Colon (tissue), 2 donors: Measurements from ENCODE around the gene GKN2.
"Not testable (repeated sequence)": the region's sequence is repeated elsewhere in the genome, so short reads cannot be mapped to it uniquely, and the experiment has no call there.

Experiments
- FAIRE-seq: peaks from 2 replicates; lab custom pipeline; 2012; peaks lifted over from hg19 to GRCh38; lab: Jason Lieb, UNC
- donor health status: control.
- donor health status: control.

Gene GKN2

GRCh38 chr2:68920481-68921170 is 32.1 kb downstream of the GKN2 start:
- no peak for FAIRE-seq

- no peak for FAIRE-seq
Observed at GRCh38 chr2:68918497-68918896, 34.2 kb downstream of the GKN2 start.

GRCh38 chr2:68917034-68917718 is 35.5 kb downstream of the GKN2 start:
- FAIRE-seq = no peak

GRCh38 chr2:68916226-68916625 is 36.5 kb downstream of the GKN2 start:
- FAIRE-seq = no peak

- FAIRE-seq = no peak
Observed at GRCh38 chr2:68915393-68915792, 37.3 kb downstream of the GKN2 start.

- no peak for FAIRE-seq
Observed at GRCh38 chr2:68913359-68913758, 39.3 kb downstream of the GKN2 start.

- no peak for FAIRE-seq
Observed at GRCh38 chr2:68912732-68913131, 40.0 kb downstream of the GKN2 start.

GRCh38 chr2:68912111-68912510 is 40.6 kb downstream of the GKN2 start:
- no peak for FAIRE-seq

- no peak for FAIRE-seq
Observed at GRCh38 chr2:68911709-68912108, 41.0 kb downstream of the GKN2 start.

- no peak for FAIRE-seq
Observed at GRCh38 chr2:68911246-68911645, 41.4 kb downstream of the GKN2 start.

- FAIRE-seq = no peak
Observed at GRCh38 chr2:68909793-68910674, 42.7 kb downstream of the GKN2 start.

- no peak for FAIRE-seq
Observed at GRCh38 chr2:68908392-68908970, 44.2 kb downstream of the GKN2 start.

GRCh38 chr2:68907920-68908253 is 44.8 kb downstream of the GKN2 start:
- no peak for FAIRE-seq

- no peak for FAIRE-seq
Observed at GRCh38 chr2:68907232-68907919, 45.3 kb downstream of the GKN2 start.

GRCh38 chr2:68906716-68907115 is 46.0 kb downstream of the GKN2 start:
- FAIRE-seq = no peak

GRCh38 chr2:68905116-68905515 is 47.6 kb downstream of the GKN2 start:
- no peak for FAIRE-seq

GRCh38 chr2:68901561-68901960 is 51.1 kb downstream of the GKN2 start:
- no peak for FAIRE-seq

- FAIRE-seq = no peak
Observed at GRCh38 chr2:68901199-68901514, 51.5 kb downstream of the GKN2 start.

GRCh38 chr2:68900496-68901198 is 52.0 kb downstream of the GKN2 start:
- no peak for FAIRE-seq

GRCh38 chr2:68895981-68896380 is 56.7 kb downstream of the GKN2 start:
- FAIRE-seq = not testable (repeated sequence)
